PFSK-1 (cell line): ENCODE results near the gene MAPK1IP1L.

Source experiments
- FOXP2 ChIP-seq: optimal IDR thresholded peaks from 2 replicates; pipeline ENCODE3; 2011; ENCODE audit warnings: borderline replicate concordance, control low read depth, inconsistent platforms; ENCODE audit not compliant: insufficient read depth; ENCODE audit errors: extremely low read length, extremely low read depth
- POLR2AphosphoS5 ChIP-seq: IDR thresholded peaks from 2 replicates; pipeline ENCODE4 v1.6.1; 2012; ENCODE audit warnings: low read depth, mild to moderate bottlenecking, control low read depth, low read length, moderate library complexity
- SIN3A ChIP-seq: IDR thresholded peaks from 2 replicates; pipeline ENCODE4 v1.6.1; 2012; ENCODE audit warnings: mild to moderate bottlenecking, low read length, moderate library complexity, borderline replicate concordance; ENCODE audit not compliant: insufficient read depth
- TAF1 ChIP-seq: IDR thresholded peaks from 2 replicates; pipeline ENCODE4 v1.6.1; 2012; ENCODE audit warnings: low read length, control low read depth, borderline replicate concordance; ENCODE audit not compliant: insufficient read depth
- TF ChIP-seq, protein P1 (sequence below), 2 experiments: IDR thresholded peaks; 2 replicates each; pipeline versions ENCODE4 v1.6.1 to v1.8.0; 2011 to 2012; ENCODE audit warnings: low read depth in 2 of 2, low read length in 2 of 2, control low read depth in 1 of 2, inconsistent platforms in 1 of 2, mild to moderate bottlenecking in 1 of 2, moderate library complexity in 1 of 2; ENCODE audit not compliant: insufficient read depth in 1 of 2

MAPK1IP1L gene

GRCh38 chr14:55086938-55087337 is 35.5 kb downstream of the MAPK1IP1L start:
- TF ChIP-seq TAF1, result no peak
- TF ChIP-seq FOXP2, result no peak
- TF ChIP-seq, protein P1, sequence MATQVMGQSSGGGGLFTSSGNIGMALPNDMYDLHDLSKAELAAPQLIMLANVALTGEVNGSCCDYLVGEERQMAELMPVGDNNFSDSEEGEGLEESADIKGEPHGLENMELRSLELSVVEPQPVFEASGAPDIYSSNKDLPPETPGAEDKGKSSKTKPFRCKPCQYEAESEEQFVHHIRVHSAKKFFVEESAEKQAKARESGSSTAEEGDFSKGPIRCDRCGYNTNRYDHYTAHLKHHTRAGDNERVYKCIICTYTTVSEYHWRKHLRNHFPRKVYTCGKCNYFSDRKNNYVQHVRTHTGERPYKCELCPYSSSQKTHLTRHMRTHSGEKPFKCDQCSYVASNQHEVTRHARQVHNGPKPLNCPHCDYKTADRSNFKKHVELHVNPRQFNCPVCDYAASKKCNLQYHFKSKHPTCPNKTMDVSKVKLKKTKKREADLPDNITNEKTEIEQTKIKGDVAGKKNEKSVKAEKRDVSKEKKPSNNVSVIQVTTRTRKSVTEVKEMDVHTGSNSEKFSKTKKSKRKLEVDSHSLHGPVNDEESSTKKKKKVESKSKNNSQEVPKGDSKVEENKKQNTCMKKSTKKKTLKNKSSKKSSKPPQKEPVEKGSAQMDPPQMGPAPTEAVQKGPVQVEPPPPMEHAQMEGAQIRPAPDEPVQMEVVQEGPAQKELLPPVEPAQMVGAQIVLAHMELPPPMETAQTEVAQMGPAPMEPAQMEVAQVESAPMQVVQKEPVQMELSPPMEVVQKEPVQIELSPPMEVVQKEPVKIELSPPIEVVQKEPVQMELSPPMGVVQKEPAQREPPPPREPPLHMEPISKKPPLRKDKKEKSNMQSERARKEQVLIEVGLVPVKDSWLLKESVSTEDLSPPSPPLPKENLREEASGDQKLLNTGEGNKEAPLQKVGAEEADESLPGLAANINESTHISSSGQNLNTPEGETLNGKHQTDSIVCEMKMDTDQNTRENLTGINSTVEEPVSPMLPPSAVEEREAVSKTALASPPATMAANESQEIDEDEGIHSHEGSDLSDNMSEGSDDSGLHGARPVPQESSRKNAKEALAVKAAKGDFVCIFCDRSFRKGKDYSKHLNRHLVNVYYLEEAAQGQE (IDR thresholded peaks at IDR 0.05; ENCODE audit: insufficient read depth in 1 of 2, low read depth in 2 of 2, low read length in 2 of 2), result no peak

- no peak for TF ChIP-seq TAF1
Measured at GRCh38 chr14:55088356-55088755, 36.9 kb downstream of the MAPK1IP1L start.

DNA sequence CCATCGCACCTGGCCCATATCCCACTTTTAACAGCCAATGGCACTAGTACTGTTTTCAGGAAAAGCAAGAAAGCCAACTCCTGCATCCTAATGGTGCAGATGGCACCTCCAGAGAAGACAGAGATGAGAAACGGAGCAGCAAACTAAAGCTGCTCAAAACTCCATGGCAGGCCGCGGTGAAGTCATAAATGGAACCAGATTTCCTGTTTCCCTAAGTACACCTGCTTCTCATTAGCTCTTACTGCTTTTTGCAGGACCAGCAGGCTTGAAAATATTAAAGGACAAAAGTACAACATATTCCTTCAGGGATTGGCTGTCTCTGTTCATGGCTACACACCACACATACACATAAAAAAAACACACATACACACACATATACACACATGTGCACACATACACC is 40.9 kb downstream of the MAPK1IP1L start:
- no peak for TF ChIP-seq POLR2AphosphoS5
- no peak for TF ChIP-seq FOXP2
- no peak for TF ChIP-seq SIN3A
- TF ChIP-seq, protein P1 (IDR thresholded peaks at IDR 0.05; ENCODE audit: insufficient read depth in 1 of 2, low read depth in 2 of 2, low read length in 2 of 2), result no peak

DNA sequence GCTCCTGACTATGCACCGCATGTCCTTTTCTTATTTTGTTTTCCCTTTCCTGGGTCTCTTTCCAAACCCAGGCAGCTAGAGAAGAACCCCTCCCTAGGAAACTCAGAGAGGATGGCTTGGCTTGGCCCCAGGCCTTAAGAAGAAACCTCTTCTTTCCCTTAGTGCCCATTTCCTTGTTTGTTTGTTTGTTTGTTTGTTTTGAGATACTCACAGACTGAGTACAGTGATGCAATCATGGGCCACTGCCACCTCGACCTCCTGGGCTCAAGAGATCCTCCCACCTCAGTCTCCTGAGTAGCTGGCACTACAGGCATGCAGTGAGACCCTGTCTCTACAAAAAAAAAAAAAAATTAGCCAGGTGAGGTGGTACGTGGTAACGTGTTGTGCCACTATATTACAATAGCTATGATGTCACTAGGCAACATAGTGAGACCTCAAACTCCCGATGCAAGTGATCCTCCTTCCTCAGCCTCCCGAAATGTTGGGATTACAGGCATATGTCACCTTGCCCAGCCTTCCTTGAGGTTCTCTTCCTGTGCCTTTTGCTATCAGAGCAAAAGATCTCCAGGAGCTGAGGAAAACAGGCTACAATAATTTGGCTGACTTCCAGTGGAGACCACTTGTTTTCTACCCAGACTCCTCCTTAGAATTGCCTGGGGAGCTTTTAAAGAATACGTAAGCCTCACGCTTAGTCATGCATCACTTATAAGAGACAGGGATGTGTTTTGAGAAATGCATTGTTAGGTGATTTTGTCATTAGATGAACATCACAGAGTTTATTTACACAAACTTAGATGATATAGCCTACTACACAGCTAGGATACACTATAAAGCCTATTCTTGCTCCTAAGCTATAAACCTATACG is 43.1 kb downstream of the MAPK1IP1L start:
- TF ChIP-seq FOXP2, result no peak
- TF ChIP-seq TAF1, result no peak
- TF ChIP-seq SIN3A, result no peak
- no peak for TF ChIP-seq POLR2AphosphoS5
- TF ChIP-seq, protein P1 (IDR thresholded peaks at IDR 0.05; ENCODE audit: insufficient read depth in 1 of 2, low read depth in 2 of 2, low read length in 2 of 2), result no peak

DNA sequence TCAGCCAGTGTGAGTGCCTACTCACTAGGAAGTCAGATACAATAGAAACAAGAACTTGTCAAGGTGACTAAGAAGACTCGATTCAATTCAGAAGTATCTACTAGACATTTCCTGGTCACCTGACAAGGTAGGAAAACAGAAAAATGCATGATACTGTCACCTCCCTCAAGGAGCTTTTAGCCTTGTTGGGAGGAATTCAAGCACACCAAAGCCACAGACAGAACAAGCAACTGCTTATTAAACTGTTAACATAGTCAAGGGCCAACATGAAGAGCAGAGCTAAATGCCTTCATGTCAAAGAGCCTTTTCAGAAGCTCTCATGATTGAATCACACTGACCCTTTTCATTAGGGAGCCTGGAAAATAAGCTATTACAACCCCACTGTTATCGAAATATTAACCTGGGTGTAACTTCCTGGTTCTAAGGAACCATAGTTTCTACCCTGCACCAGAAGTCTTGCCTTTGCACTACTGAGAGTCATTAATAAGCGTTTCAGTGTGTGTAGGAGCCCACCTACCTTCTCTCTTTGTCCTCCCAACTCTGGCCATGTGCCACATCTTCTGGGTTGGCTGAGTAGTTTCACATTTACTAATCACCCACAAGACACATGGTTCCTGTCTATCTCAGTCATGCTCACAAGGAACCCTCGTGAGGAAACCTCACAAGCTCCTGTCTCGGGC is 46.6 kb downstream of the MAPK1IP1L start:
- no peak for TF ChIP-seq POLR2AphosphoS5
- TF ChIP-seq FOXP2, result no peak
- no peak for TF ChIP-seq TAF1
- TF ChIP-seq SIN3A, result no peak
- TF ChIP-seq, protein P1 (IDR thresholded peaks at IDR 0.05; ENCODE audit: insufficient read depth in 1 of 2, low read depth in 2 of 2, low read length in 2 of 2), result no peak
